ENCODE results near the gene ORMDL2.

- no peak for TF ChIP-seq POLR2A (IDR thresholded peaks at IDR 0.05)
- TF ChIP-seq CTCF (IDR thresholded peaks at IDR 0.05) = no peak
- TF ChIP-seq POLR2AphosphoS5 (IDR thresholded peaks at IDR 0.05; ENCODE audit: insufficient read depth in 1 of 2, low read depth in 1 of 2) = no peak
Observed at GRCh38 chr12:55862286-55862685, 44.4 kb downstream of the ORMDL2 start.

Data from vagina (tissue), 2 donors.